Renal cortex interstitium (tissue), 11 donors: ENCODE measurements around the gene ANK3. TPM values are rescaled to one million over a fixed set of nuclear protein-coding genes. Genes with fewer than 3 reads are reported as not detected.

Experiments
- DNase-seq, 11 donors: peaks; one replicate each; pipeline ENCODE4 v3.0.0-alpha.2; 2013; ENCODE audit warnings: low read depth in 9 of 11, low spot score in 4 of 11; ENCODE audit errors: extremely low read depth in 1 of 11
- polyA plus RNA-seq, 3 donors: library from polyadenylated mRNA; unstranded; fragments of 120-200 nt; gene quantifications; one replicate each; pipeline ENCODE4 v1.2.1, GENCODE V29; 2013; ENCODE audit not compliant: insufficient read length in 3 of 3

ANK3 gene
- polyA plus RNA-seq, 3 donors: 135 to 178 (median 163) TPM

- no peak for DNase-seq
These were observed 870 bp downstream of the ANK3 start for GRCh38 chr10:60388709-60389301.

GRCh38 chr10:60388116-60388625, 1.5 kb downstream of the ANK3 start:
- no peak for DNase-seq

GRCh38 chr10:60387531-60387930, 2.1 kb downstream of the ANK3 start:
- DNase-seq: peak in 6 of 11 donors; percentile 12 to 41 (median 22)

- no peak for DNase-seq
These were observed 4.3 kb downstream of the ANK3 start for GRCh38 chr10:60385399-60385738.

- DNase-seq: no peak
These were observed 4.8 kb downstream of the ANK3 start for GRCh38 chr10:60384708-60385398.

- no peak for DNase-seq
These were observed 5.7 kb downstream of the ANK3 start for GRCh38 chr10:60384011-60384410.

GRCh38 chr10:60382946-60383681, 6.6 kb downstream of the ANK3 start:
- no peak for DNase-seq

- DNase-seq: no peak
These were observed 8.9 kb downstream of the ANK3 start for GRCh38 chr10:60380781-60381180.

GRCh38 chr10:60377955-60378354, 11.7 kb downstream of the ANK3 start:
- no peak for DNase-seq

GRCh38 chr10:60377042-60377352, 12.7 kb downstream of the ANK3 start:
- no peak for DNase-seq

- no peak for DNase-seq
These were observed 13.2 kb downstream of the ANK3 start for GRCh38 chr10:60376221-60377041.

- no peak for DNase-seq
These were observed 14.2 kb downstream of the ANK3 start for GRCh38 chr10:60375293-60376004.

- DNase-seq: no peak
These were observed 14.8 kb downstream of the ANK3 start for GRCh38 chr10:60374836-60375235.

GRCh38 chr10:60372436-60372835, 17.2 kb downstream of the ANK3 start:
- no peak for DNase-seq

- no peak for DNase-seq
These were observed 20.1 kb downstream of the ANK3 start for GRCh38 chr10:60369547-60369930.

- no peak for DNase-seq
These were observed 20.7 kb downstream of the ANK3 start for GRCh38 chr10:60368875-60369546.

GRCh38 chr10:60367901-60368300, 21.8 kb downstream of the ANK3 start:
- DNase-seq: no peak

- DNase-seq: no peak
These were observed 22.2 kb downstream of the ANK3 start for GRCh38 chr10:60367431-60367830.
